ENCODE measurements around the gene URAD.

- no peak for TF ChIP-seq POLR2A (IDR thresholded peaks at IDR 0.05)
- TF ChIP-seq CTCF (IDR thresholded peaks at IDR 0.05): no peak
These were observed 8.1 kb downstream of the URAD start for GRCh38 chr13:27980280-27980998.
